OCI-LY7 (cell line): ENCODE results near the gene FAM163A. TPM values are rescaled to one million over a fixed set of nuclear protein-coding genes. Genes with fewer than 3 reads are reported as not detected.

Source experiments
- BruUV-seq: library from RNA; stranded (reverse); fragments of 400-500 nt; replicated peaks from 2 replicates; lab custom pipeline; 2021; lab: Mats Ljungman, UMichigan
- CTCF ChIA-PET: fragments of 300-600 bp; sonication (Branson Sonifier 250); formaldehyde crosslinking; loops from one replicate; lab custom pipeline; 2022; ENCODE audit warnings: antibody characterized with exemption; ENCODE audit not compliant: unreplicated experiment; lab: Charles Lee
- POLR2A ChIA-PET: fragments of 300-600 bp; sonication (Branson Sonifier 250); formaldehyde crosslinking; loops from one replicate; lab custom pipeline; 2022; ENCODE audit warnings: antibody characterized with exemption; lab: Charles Lee
- DNase-seq: peaks from one replicate; pipeline ENCODE4 v3.0.0-alpha.2; 2015; ENCODE audit warnings: low spot score
- H2AFZ ChIP-seq: fragments of 200-600 bp; sonication (generic), shearing (Covaris generic); 2 replicates; pipeline ENCODE4 v1.6.1; 2014; ENCODE audit warnings: mild to moderate bottlenecking, antibody characterized with exemption, low read length, moderate library complexity
- H3K27ac ChIP-seq: fragments of 200-600 bp; sonication (generic); 2 replicates; pipeline ENCODE4 v1.5.1; 2014; ENCODE audit warnings: mixed run types, low read depth, mild to moderate bottlenecking, moderate library complexity, low read length, inconsistent platforms; ENCODE audit not compliant: poor library complexity, severe bottlenecking
- H3K36me3 ChIP-seq: fragments of 200-600 bp; sonication (generic); 2 replicates; pipeline ENCODE4 v1.6.1; 2014; ENCODE audit warnings: mild to moderate bottlenecking, antibody characterized with exemption, low read length, moderate library complexity, mixed read lengths; ENCODE audit not compliant: insufficient read depth
- H3K4me1 ChIP-seq: fragments of 200-600 bp; sonication (generic); 2 replicates; pipeline ENCODE4 v1.5.1; 2014; ENCODE audit warnings: mild to moderate bottlenecking, low read length; ENCODE audit not compliant: insufficient read depth, poor library complexity, severe bottlenecking
- H3K4me2 ChIP-seq: fragments of 200-600 bp; sonication (generic); 2 replicates; pipeline ENCODE4 v1.6.1; 2014; ENCODE audit warnings: mild to moderate bottlenecking, low read length
- H3K4me3 ChIP-seq: fragments of 200-600 bp; sonication (generic); 2 replicates; pipeline ENCODE4 v1.5.1; 2014; ENCODE audit warnings: mild to moderate bottlenecking, low read depth, low read length; ENCODE audit not compliant: poor library complexity, severe bottlenecking
- H3K79me2 ChIP-seq: fragments of 200-600 bp; sonication (generic); 2 replicates; pipeline ENCODE4 v1.6.1; 2016; ENCODE audit warnings: low read depth, mild to moderate bottlenecking, low read length, moderate library complexity, mixed read lengths; ENCODE audit not compliant: insufficient read depth
- H3K9me2 ChIP-seq: fragments of 200-600 bp; sonication (generic); 2 replicates; pipeline ENCODE4 v1.6.1; 2016; ENCODE audit warnings: mild to moderate bottlenecking, low read length, mixed read lengths; ENCODE audit not compliant: insufficient read depth
- H3K9me3 ChIP-seq: fragments of 200-600 bp; sonication (generic); 2 replicates; pipeline ENCODE4 v1.6.1; 2014; ENCODE audit warnings: mild to moderate bottlenecking, mixed run types, low read length, mixed read lengths
- H4K20me1 ChIP-seq: fragments of 200-600 bp; sonication (generic); 2 replicates; pipeline ENCODE4 v1.6.1; 2014; ENCODE audit warnings: mild to moderate bottlenecking, antibody characterized with exemption, low read length, moderate library complexity, mixed read lengths; ENCODE audit not compliant: insufficient read depth
- EZH2phosphoT487 ChIP-seq: fragments of 200-600 bp; sonication (generic); IDR thresholded peaks from 2 replicates; pipeline ENCODE4 v1.6.1; 2018; ENCODE audit warnings: low read depth, borderline replicate concordance, mild to moderate bottlenecking, mixed run types, antibody characterized with exemption, low read length, moderate library complexity, mixed read lengths
- intact Hi-C: fragments of 100-400 bp; cut with micrococcal nuclease; formaldehyde crosslinking; loops from one replicate; pipeline ENCODE4 v1.10.0; 2022; ENCODE audit not compliant: unreplicated experiment
- total RNA-seq, 2 experiments: library from RNA; depleted of rRNA in 1 of 2; stranded (reverse); fragments of >200 nt in 1 of 2; shearing (Covaris generic) in 1 of 2; gene quantifications; 2 replicates each; pipeline ENCODE4 v1.2.3, GENCODE V29; 2014 to 2022
- TF ChIP-seq, protein P1 (sequence below): fragments of 200-600 bp; sonication (generic); conservative IDR thresholded peaks from 2 replicates; pipeline ENCODE4 v1.5.1; 2014; ENCODE audit warnings: mild to moderate bottlenecking, antibody characterized with exemption, low read length, moderate library complexity, mixed read lengths

The FAM163A gene
- total RNA-seq, 2 experiments from 2014 or later: not detected

- Histone ChIP-seq H4K20me1 (no peaks in the 10 kb centered on the region), H3K4me2 (no peak overlapping the region), H3K27ac (no peak overlapping the region), H3K4me3 (no peak overlapping the region), H2AFZ (no peak overlapping the region), H3K36me3 (peaks cover 25% of the 10 kb centered on the region; the same call in 1 of the 2 replicates), H3K79me2 (no peaks in the 10 kb centered on the region), H3K9me2 (no peaks in the 10 kb centered on the region), H3K4me1 (no peaks in the 10 kb centered on the region), H3K9me3 (no peaks in the 10 kb centered on the region)
- POLR2A ChIA-PET: no interaction called here
- no peak for TF ChIP-seq EZH2phosphoT487
- TF ChIP-seq, protein P1, sequence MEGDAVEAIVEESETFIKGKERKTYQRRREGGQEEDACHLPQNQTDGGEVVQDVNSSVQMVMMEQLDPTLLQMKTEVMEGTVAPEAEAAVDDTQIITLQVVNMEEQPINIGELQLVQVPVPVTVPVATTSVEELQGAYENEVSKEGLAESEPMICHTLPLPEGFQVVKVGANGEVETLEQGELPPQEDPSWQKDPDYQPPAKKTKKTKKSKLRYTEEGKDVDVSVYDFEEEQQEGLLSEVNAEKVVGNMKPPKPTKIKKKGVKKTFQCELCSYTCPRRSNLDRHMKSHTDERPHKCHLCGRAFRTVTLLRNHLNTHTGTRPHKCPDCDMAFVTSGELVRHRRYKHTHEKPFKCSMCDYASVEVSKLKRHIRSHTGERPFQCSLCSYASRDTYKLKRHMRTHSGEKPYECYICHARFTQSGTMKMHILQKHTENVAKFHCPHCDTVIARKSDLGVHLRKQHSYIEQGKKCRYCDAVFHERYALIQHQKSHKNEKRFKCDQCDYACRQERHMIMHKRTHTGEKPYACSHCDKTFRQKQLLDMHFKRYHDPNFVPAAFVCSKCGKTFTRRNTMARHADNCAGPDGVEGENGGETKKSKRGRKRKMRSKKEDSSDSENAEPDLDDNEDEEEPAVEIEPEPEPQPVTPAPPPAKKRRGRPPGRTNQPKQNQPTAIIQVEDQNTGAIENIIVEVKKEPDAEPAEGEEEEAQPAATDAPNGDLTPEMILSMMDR: no peak
- no TSS peak for BruUV-seq
- CTCF ChIA-PET: no interaction called here
- intact Hi-C loops: no loop called here
- no peak for DNase-seq
Observed at GRCh38 chr1:179856296-179856695, 113.2 kb downstream of the FAM163A start.

DNA sequence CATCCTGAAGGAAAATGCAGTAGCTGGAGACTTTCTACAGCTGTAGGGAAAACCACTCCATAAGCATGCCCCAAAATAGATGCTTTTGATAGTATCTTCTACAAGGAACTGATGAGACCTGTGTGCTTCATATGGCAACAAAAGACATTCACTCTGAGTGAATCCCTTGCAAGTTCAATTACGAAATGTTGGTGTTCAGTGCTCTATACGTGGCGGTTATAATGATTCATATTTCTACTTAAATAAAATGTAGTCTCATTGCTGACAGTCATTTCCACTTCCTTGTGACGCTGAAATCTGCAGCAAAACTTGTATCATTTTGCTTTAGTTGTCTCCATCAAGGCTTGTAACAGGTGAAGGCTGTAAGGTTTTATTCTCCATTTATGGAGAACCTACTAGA, 113.9 kb downstream of the FAM163A start:
- H3K4me1 ChIP-seq: no peaks in the 10 kb centered on the region
- TF ChIP-seq, protein P1: no peak
- TF ChIP-seq EZH2phosphoT487: no peak
- DNase-seq: no peak
- H3K27ac ChIP-seq: no peak overlapping the region
- H3K4me2 ChIP-seq: no peak overlapping the region
- H2AFZ ChIP-seq: no peak overlapping the region
- no peaks in the 10 kb centered on the region for H4K20me1 ChIP-seq
- no TSS peak for BruUV-seq
- H3K4me3 ChIP-seq: no peak overlapping the region
- intact Hi-C loops: no loop called here
- H3K9me2 ChIP-seq: no peaks in the 10 kb centered on the region
- no peaks in the 10 kb centered on the region for H3K9me3 ChIP-seq
- ChIA-PET CTCF (no interaction called here), POLR2A (no interaction called here)
- H3K79me2 ChIP-seq: no peaks in the 10 kb centered on the region
- peaks cover 28% of the 10 kb centered on the region; the same call in 1 of the 2 replicates for H3K36me3 ChIP-seq

DNA sequence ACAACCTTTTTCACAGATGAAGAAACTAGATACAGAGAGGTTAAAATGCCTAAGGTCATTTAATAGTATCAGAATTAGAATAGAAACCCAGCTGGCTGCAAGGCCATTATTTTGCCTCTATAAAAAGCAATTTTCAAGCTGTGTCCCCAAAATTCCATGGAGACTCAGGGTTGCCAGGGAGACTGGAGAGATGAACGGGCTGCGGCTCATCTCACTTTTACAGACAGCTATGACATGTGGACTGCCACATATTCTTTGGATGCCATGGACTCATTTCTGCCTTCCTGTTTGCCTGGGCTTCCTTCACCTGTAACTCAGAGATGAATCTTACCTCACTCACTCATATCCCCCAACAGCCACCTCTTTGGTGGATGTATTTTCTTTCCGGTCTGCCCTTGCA, 117.6 kb downstream of the FAM163A start:
- DNase-seq: no peak
- Histone ChIP-seq H3K4me1 (no peaks in the 10 kb centered on the region), H3K9me3 (no peaks in the 10 kb centered on the region), H3K27ac (no peak overlapping the region), H3K4me2 (no peak overlapping the region), H3K79me2 (no peaks in the 10 kb centered on the region), H2AFZ (no peak overlapping the region), H3K36me3 (peaks cover 57% of the 10 kb centered on the region), H3K9me2 (no peaks in the 10 kb centered on the region), H3K4me3 (no peak overlapping the region), H4K20me1 (no peaks in the 10 kb centered on the region)
- BruUV-seq: no TSS peak
- ChIA-PET CTCF (no interaction called here), POLR2A (no interaction called here)
- intact Hi-C loops: no loop called here
- TF ChIP-seq EZH2phosphoT487: no peak
- TF ChIP-seq, protein P1: no peak
